Brain microvascular endothelial cell (primary cell): ENCODE data around the gene RANBP10.

Source experiments
- DNase-seq: peaks from one replicate; pipeline ENCODE4 v3.0.0-alpha.2; 2020
- H3K27ac ChIP-seq: fragments of 250-450 bp; sonication (Bioruptor Pico); 2 replicates; pipeline ENCODE4 v1.5.1; 2020; ENCODE audit warnings: mild to moderate bottlenecking, moderate library complexity
- H3K27me3 ChIP-seq: fragments of 250-450 bp; sonication (Bioruptor Pico); replicated peaks from 2 replicates; pipeline ENCODE4 v1.5.1; 2020; ENCODE audit warnings: mild to moderate bottlenecking
- H3K36me3 ChIP-seq: fragments of 250-450 bp; sonication (Bioruptor Pico); replicated peaks from 2 replicates; pipeline ENCODE4 v1.5.1; 2020; ENCODE audit warnings: mild to moderate bottlenecking
- H3K4me3 ChIP-seq: 2 replicates; pipeline ENCODE4 v1.5.1; 2011; ENCODE audit warnings: low read depth, mild to moderate bottlenecking, control low read depth, low read length, moderate library complexity
- CTCF ChIP-seq: IDR thresholded peaks from 2 replicates; pipeline ENCODE4 v1.5.1; 2011; ENCODE audit warnings: low read depth, mild to moderate bottlenecking, moderate library complexity, low read length, control low read depth, inconsistent platforms; ENCODE audit errors: missing control alignments
- in situ Hi-C: cut with HindIII; loops from 2 replicates; pipeline ENCODE4 v1.10.0; 2017; ENCODE audit warnings: low sequenced_read_pairs, low pct_ligation_motif_present

The RANBP10 gene

DNA sequence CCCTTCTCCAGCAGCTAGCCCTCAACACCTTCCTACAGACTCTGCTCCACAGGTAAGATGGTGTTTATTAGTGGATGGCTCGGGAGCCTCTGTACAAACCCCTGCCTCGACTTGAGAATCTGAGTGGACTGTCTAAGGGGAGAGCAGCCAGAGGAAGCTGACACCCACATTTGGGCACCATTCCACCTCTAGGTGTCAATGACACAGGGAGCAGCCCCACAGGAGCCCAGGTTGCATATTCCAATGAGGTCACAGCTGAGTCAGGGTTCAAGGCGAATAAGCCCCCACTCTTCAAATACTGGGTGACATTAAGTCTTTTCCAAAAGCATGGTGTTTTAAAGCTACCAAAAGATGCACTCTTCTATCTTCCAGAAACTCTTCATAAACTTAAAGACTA, 31.9 kb downstream of the RANBP10 start:
- H3K27ac ChIP-seq, result no peak overlapping the region
- TF ChIP-seq CTCF, result no peak
- H3K36me3 ChIP-seq, result no peaks in the 10 kb centered on the region
- no peaks in the 10 kb centered on the region for H3K27me3 ChIP-seq
- no peak overlapping the region for H3K4me3 ChIP-seq
- DNase-seq, result no peak
- in situ Hi-C loops, result no loop called here

GRCh38 chr16:67773569-67774456, 32.5 kb downstream of the RANBP10 start:
- no peaks in the 10 kb centered on the region for H3K27me3 ChIP-seq
- no peak overlapping the region for H3K27ac ChIP-seq
- DNase-seq, result no peak
- no peaks in the 10 kb centered on the region for H3K36me3 ChIP-seq
- in situ Hi-C loops, result no loop called here
- no peak overlapping the region for H3K4me3 ChIP-seq
- no peak for TF ChIP-seq CTCF

- H3K27me3 ChIP-seq, result no peaks in the 10 kb centered on the region
- TF ChIP-seq CTCF, result no peak
- no peak overlapping the region for H3K27ac ChIP-seq
- peak; percentile 11 for DNase-seq
- no peak overlapping the region for H3K4me3 ChIP-seq
- in situ Hi-C loops, result no loop called here
- no peaks in the 10 kb centered on the region for H3K36me3 ChIP-seq
Observed at GRCh38 chr16:67773099-67773498, 33.3 kb downstream of the RANBP10 start.

DNA sequence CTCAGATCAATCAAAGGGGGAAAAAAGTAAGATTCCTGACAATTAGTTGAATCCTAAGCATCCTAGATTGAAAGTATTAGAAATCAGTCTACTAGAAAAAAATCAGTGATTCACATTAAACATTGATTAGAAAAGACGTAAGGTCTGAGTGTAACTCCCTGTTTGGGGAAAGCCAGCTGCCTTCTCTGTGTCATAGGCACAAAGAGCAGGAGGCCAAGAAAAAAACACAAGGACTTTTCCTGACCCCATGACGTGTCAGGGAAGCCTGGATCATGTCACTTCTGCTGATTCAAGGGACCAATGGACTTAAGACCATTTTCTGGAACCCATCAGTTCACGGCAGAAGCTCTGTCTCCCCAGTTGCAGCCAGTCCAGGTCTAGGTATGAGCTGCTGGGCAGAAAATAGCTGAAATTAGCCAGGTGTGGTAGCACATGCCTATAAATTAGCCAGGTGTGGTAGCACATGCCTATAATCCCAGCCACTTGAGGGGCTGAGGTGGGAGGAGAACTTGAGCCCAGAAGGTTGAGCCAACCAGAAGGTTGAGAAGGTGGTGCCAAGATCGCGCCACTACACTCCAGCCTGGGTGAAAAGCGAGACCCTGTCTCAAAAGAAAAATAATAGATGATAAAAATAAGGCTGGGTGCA, 35.9 kb downstream of the RANBP10 start:
- no peaks in the 10 kb centered on the region for H3K36me3 ChIP-seq
- in situ Hi-C loops, result no loop called here
- no peak for TF ChIP-seq CTCF

DNA sequence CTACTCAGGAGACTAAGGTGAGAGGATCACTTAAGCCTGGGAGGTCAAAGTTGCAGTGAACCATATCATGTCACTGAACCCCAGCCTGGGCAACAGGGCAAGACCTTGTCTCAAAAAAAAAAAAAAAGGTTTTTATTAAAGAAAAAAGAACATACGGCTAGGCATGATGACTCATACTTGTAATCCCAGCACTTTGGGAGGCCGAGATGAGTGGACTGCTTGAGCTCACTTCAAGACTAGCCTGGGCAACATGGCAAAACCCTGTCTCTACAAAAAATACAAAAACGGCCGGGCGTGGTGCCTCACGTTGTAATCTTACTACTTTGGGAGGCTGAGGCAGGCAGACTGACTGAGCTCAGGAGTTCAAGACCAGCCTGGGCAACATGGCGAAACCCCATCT, 38.4 kb downstream of the RANBP10 start:
- no peak for TF ChIP-seq CTCF
- H3K27me3 ChIP-seq, result no peaks in the 10 kb centered on the region
- H3K36me3 ChIP-seq, result no peaks in the 10 kb centered on the region
- in situ Hi-C loops, result no loop called here
- peak; percentile 77 for DNase-seq
- no peak overlapping the region for H3K27ac ChIP-seq
- no peak overlapping the region for H3K4me3 ChIP-seq

More for the DNA sequence above, 35.9 kb downstream of the RANBP10 start:
- Histone ChIP-seq H3K4me3 (no peak overlapping the region), H3K27me3 (no peaks in the 10 kb centered on the region), H3K27ac (peak overlapping the region; percentile 66)
- peak; percentile 47 for DNase-seq
